HepG2 (cell line): ENCODE data around the gene DNPH1. TPM values are rescaled to one million over a fixed set of nuclear protein-coding genes. Genes with fewer than 3 reads are reported as not detected.

Experiments used
- CBX5 ChIP-seq: sonication (generic); formaldehyde crosslinking; IDR thresholded peaks from 2 replicates; pipeline ENCODE4 v1.4.0; 2020; ENCODE audit warnings: missing genetic modification reagents, borderline replicate concordance
- ELK4 ChIP-seq: sonication (generic); formaldehyde crosslinking; IDR thresholded peaks from 2 replicates; pipeline ENCODE4 v1.9.0; 2021; ENCODE audit warnings: missing genetic modification reagents, borderline replicate concordance
- HDAC1 ChIP-seq: sonication (generic); formaldehyde crosslinking; IDR thresholded peaks from 2 replicates; pipeline ENCODE4 v1.5.1; 2020; ENCODE audit warnings: mild to moderate bottlenecking, missing genetic modification reagents
- PREB ChIP-seq: sonication (generic); formaldehyde crosslinking; IDR thresholded peaks from 2 replicates; pipeline ENCODE4 v1.4.0; 2020; ENCODE audit warnings: missing genetic modification reagents
- SIN3B ChIP-seq: fragments of 150-350 bp; IDR thresholded peaks from 2 replicates; pipeline ENCODE4 v1.6.1; 2014; ENCODE audit warnings: low read length
- TBP ChIP-seq: sonication (generic); formaldehyde crosslinking; IDR thresholded peaks from 2 replicates; pipeline ENCODE4 v1.5.0; 2020; ENCODE audit warnings: missing genetic modification reagents
- TRIM22 ChIP-seq: fragments of 450-650 bp; IDR thresholded peaks from 2 replicates; pipeline ENCODE4 v1.6.1; 2017
- ZBED4 ChIP-seq: sonication (generic); formaldehyde crosslinking; IDR thresholded peaks from 2 replicates; pipeline ENCODE4 v1.4.0; 2020; ENCODE audit warnings: missing genetic modification reagents, borderline replicate concordance
- ZBTB42 ChIP-seq: sonication (generic); formaldehyde crosslinking; IDR thresholded peaks from 2 replicates; pipeline ENCODE4 v1.5.0; 2020; ENCODE audit warnings: mild to moderate bottlenecking, missing genetic modification reagents
- ZHX1 ChIP-seq: sonication (generic); formaldehyde crosslinking; IDR thresholded peaks from 2 replicates; pipeline ENCODE4 v1.8.1; 2022; ENCODE audit warnings: low read depth, mild to moderate bottlenecking, missing genetic modification reagents
- ZNF562 ChIP-seq: sonication (generic); formaldehyde crosslinking; IDR thresholded peaks from 2 replicates; pipeline ENCODE4 v1.8.0; 2022; ENCODE audit warnings: missing genetic modification reagents, borderline replicate concordance
- ZNF569 ChIP-seq: sonication (generic); formaldehyde crosslinking; IDR thresholded peaks from 2 replicates; pipeline ENCODE4 v1.5.0; 2020; ENCODE audit warnings: mild to moderate bottlenecking, missing genetic modification reagents, moderate library complexity, borderline replicate concordance
- ZNF570 ChIP-seq: sonication (generic); formaldehyde crosslinking; IDR thresholded peaks from 2 replicates; pipeline ENCODE4 v1.4.0; 2020; ENCODE audit warnings: mild to moderate bottlenecking, missing genetic modification reagents, borderline replicate concordance
- ZNF615 ChIP-seq: sonication (generic); formaldehyde crosslinking; IDR thresholded peaks from 2 replicates; pipeline ENCODE4 v1.5.0; 2020; ENCODE audit warnings: mild to moderate bottlenecking, missing genetic modification reagents, borderline replicate concordance
- ZNF7 ChIP-seq: IDR thresholded peaks from 2 replicates; pipeline ENCODE4 v1.6.1; 2016; ENCODE audit warnings: missing biosample characterization, missing genetic modification reagents
- polyA plus RNA-seq, 8 experiments: library from polyadenylated mRNA; depleted of rRNA in 3 of 8; stranded (reverse) in 7 of 8; unstranded in 1 of 8; fragments of >200 nt; fragmentation: Illumina TruSeq in 4 of 8; extraction: Trizol in 4 of 8; gene quantifications; 2 replicates each; pipeline versions ENCODE4 v1.2.1 to v1.2.3, GENCODE V29; 2011 to 2016; ENCODE audit warnings: low read depth in 4 of 8, missing spikeins in 1 of 8, mixed read lengths in 1 of 8; ENCODE audit not compliant: insufficient read depth in 1 of 8
- total RNA-seq, 5 experiments: library from RNA; depleted of rRNA; stranded (reverse); fragments of >200 nt; fragmentation: Illumina TruSeq; extraction: Trizol; gene quantifications; 2 replicates each; pipeline ENCODE4 v1.2.3, GENCODE V29; 2016; ENCODE audit warnings: low read depth in 1 of 5

The DNPH1 gene
- total and polyA plus RNA-seq, 2 of the 13 experiments (the other 11 are each of a cell fraction or from before 2014, with no cell fraction given) = 56.5 to 75.1 TPM

GRCh38 chr6:43247114-43247999, 18.1 kb upstream of the DNPH1 start (continued):
- TF ChIP-seq ZBED4 (CRISPR knock-in tag) (no peak), ZHX1 (CRISPR knock-in tag) (0 out of 2 replicates have a peak, but pooled peaks have one; percentile 47), ELK4 (CRISPR knock-in tag) (no peak), SIN3B (no peak), ZNF7 (CRISPR knock-in tag) (no peak), PREB (CRISPR knock-in tag) (no peak), ZNF569 (CRISPR knock-in tag) (no peak), TBP (CRISPR knock-in tag) (peak; percentile 98), TRIM22 (no peak), ZBTB42 (CRISPR knock-in tag) (0 out of 2 replicates have a peak, but pooled peaks have one; percentile 30), CBX5 (CRISPR knock-in tag) (no peak), ZNF562 (no peak), HDAC1 (CRISPR knock-in tag) (peak; percentile 81), ZNF615 (CRISPR knock-in tag) (no peak), ZNF570 (CRISPR knock-in tag) (no peak)
